ENCODE results near the gene PIANP. TPM values are rescaled to one million over a fixed set of nuclear protein-coding genes. Genes with fewer than 3 reads are reported as not detected.

Gene PIANP
- total and polyA plus RNA-seq, 2 donors (not counting 1 experiment from before 2014, with no cell fraction given) = 0.24 to 0.54 TPM

- H3K79me2 ChIP-seq (ENCODE audit: control insufficient read depth, insufficient read depth, low read length) = peaks cover 27% of the 10 kb centered on the region
- no peak overlapping the region for H3K27ac ChIP-seq (ENCODE audit: low read length in 2 of 2)
- no peak for TF ChIP-seq EZH2 (IDR thresholded peaks at IDR 0.05; ENCODE audit: borderline replicate concordance, insufficient read depth, low read depth, low read length, poor library complexity, severe bottlenecking)
- TF ChIP-seq CTCF (IDR thresholded peaks at IDR 0.05) = no peak
- no peak for ATAC-seq (ENCODE audit: low read depth)
- H4K20me1 ChIP-seq (ENCODE audit: control insufficient read depth, insufficient read depth, low read length, poor library complexity, severe bottlenecking) = no peaks in the 10 kb centered on the region
- H3K27me3 ChIP-seq (replicated peaks in 1 of 4; ENCODE audit: control extremely low read depth in 1 of 4, control insufficient read depth in 3 of 4, insufficient read depth in 4 of 4, low read length in 3 of 4) = no peaks in the 10 kb centered on the region
- no peaks in the 10 kb centered on the region for H3K27me3 Mint-ChIP-seq
- peaks cover 0 to 4% of the 10 kb centered on the region in 2 experiments for H3K36me3 ChIP-seq (replicated peaks in 1 of 2; ENCODE audit: control extremely low read depth in 1 of 2, control insufficient read depth in 1 of 2, extremely low read depth in 1 of 2, insufficient read depth in 2 of 2, low read length in 1 of 2)
- peaks cover 0 to 3% (median 0%) of the 10 kb centered on the region in 3 donors for H3K9me3 ChIP-seq (ENCODE audit: control extremely low read depth in 1 of 3, control insufficient read depth in 2 of 3, insufficient read depth in 1 of 3, low read length in 2 of 3)
- POLR2A ChIA-PET = no interaction called here
- peaks cover 56% of the 10 kb centered on the region for H3K4me1 Mint-ChIP-seq
- DNase-seq = no peak
- H3K4me2 ChIP-seq (replicated peaks; ENCODE audit: low read depth, low read length, poor library complexity, severe bottlenecking) = no peak overlapping the region
- no peak overlapping the region for H3K9ac ChIP-seq (ENCODE audit: low read length)
- no peaks in the 10 kb centered on the region for H3K9me3 Mint-ChIP-seq (ENCODE audit: insufficient read depth)
- CTCF ChIA-PET = interaction anchor here (0.6 to 0.8 kb wide), 2 partner anchors 28 to 55 kb away, joined by 3 read pairs; no protein-coding TSS in a partner anchor
- H3K4me3 Mint-ChIP-seq = no peak overlapping the region
- H3K4me3 ChIP-seq (ENCODE audit: control extremely low read depth in 1 of 5, extremely low read depth in 1 of 5, insufficient read depth in 1 of 5, low read depth in 2 of 5, low read length in 4 of 5) = no peak overlapping the region
- H3K4me1 ChIP-seq (ENCODE audit: control insufficient read depth in 2 of 2, insufficient read depth in 2 of 2, low read length in 2 of 2) = peaks cover 37 to 45% of the 10 kb centered on the region in 2 donors
- intact Hi-C loops (cut with micrococcal nuclease) = no loop called here
- no peak overlapping the region for H3K27ac Mint-ChIP-seq
- H2AFZ ChIP-seq (ENCODE audit: insufficient read depth, low read depth, low read length, poor library complexity, severe bottlenecking) = no peak overlapping the region
- WGBS (ENCODE audit: insufficient coverage) = 93% methylated on average over 3 of the region's 4 CpGs
Measured at GRCh38 chr12:6693832-6694355, 6.7 kb downstream of the PIANP start.

- TF ChIP-seq CTCF (IDR thresholded peaks at IDR 0.05) (no peak), EZH2 (IDR thresholded peaks at IDR 0.05; ENCODE audit: borderline replicate concordance, insufficient read depth, low read depth, low read length, poor library complexity, severe bottlenecking) (no peak)
- no peak for DNase-seq
- ATAC-seq (ENCODE audit: low read depth) = no peak
- no peaks in the 10 kb centered on the region for H3K9me3 Mint-ChIP-seq (ENCODE audit: insufficient read depth)
- POLR2A ChIA-PET = no interaction called here
- no peak overlapping the region for H3K27ac Mint-ChIP-seq
- Histone ChIP-seq H3K9ac (ENCODE audit: low read length) (no peak overlapping the region), H4K20me1 (ENCODE audit: control insufficient read depth, insufficient read depth, low read length, poor library complexity, severe bottlenecking) (no peaks in the 10 kb centered on the region), H3K4me1 (ENCODE audit: control insufficient read depth in 2 of 2, insufficient read depth in 2 of 2, low read length in 2 of 2) (peaks cover 40 to 49% of the 10 kb centered on the region in 2 donors), H3K4me3 (ENCODE audit: control extremely low read depth in 1 of 5, extremely low read depth in 1 of 5, insufficient read depth in 1 of 5, low read depth in 2 of 5, low read length in 4 of 5) (no peak overlapping the region), H3K36me3 (replicated peaks in 1 of 2; ENCODE audit: control extremely low read depth in 1 of 2, control insufficient read depth in 1 of 2, extremely low read depth in 1 of 2, insufficient read depth in 2 of 2, low read length in 1 of 2) (peaks cover 0 to 4% of the 10 kb centered on the region in 2 experiments), H3K27me3 (replicated peaks in 1 of 4; ENCODE audit: control extremely low read depth in 1 of 4, control insufficient read depth in 3 of 4, insufficient read depth in 4 of 4, low read length in 3 of 4) (no peaks in the 10 kb centered on the region), H3K9me3 (ENCODE audit: control extremely low read depth in 1 of 3, control insufficient read depth in 2 of 3, insufficient read depth in 1 of 3, low read length in 2 of 3) (peaks cover 0 to 3% (median 0%) of the 10 kb centered on the region in 3 donors), H3K27ac (ENCODE audit: low read length in 2 of 2) (no peak overlapping the region), H3K79me2 (ENCODE audit: control insufficient read depth, insufficient read depth, low read length) (peaks cover 37% of the 10 kb centered on the region), H2AFZ (ENCODE audit: insufficient read depth, low read depth, low read length, poor library complexity, severe bottlenecking) (no peak overlapping the region), H3K4me2 (replicated peaks; ENCODE audit: low read depth, low read length, poor library complexity, severe bottlenecking) (no peak overlapping the region)
- H3K27me3 Mint-ChIP-seq = no peaks in the 10 kb centered on the region
- intact Hi-C loops (cut with micrococcal nuclease) = no loop called here
- H3K4me3 Mint-ChIP-seq = no peak overlapping the region
- no CpG with 5 or more reads among the region's 2 CpGs for WGBS (ENCODE audit: insufficient coverage)
- peaks cover 57% of the 10 kb centered on the region for H3K4me1 Mint-ChIP-seq
- CTCF ChIA-PET = interaction anchor here (0.8 to 2.0 kb wide), 4 partner anchors 31 to 73 kb away, joined by 3 to 7 read pairs (median 3); partner anchors contain the start of genes COPS7A and PTMS
Measured at GRCh38 chr12:6692888-6693287, 7.7 kb downstream of the PIANP start.

Data from B cell (primary cell).